Adipose tissue (tissue), 3 donors: ENCODE results near the gene CFAP46. TPM values are rescaled to one million over a fixed set of nuclear protein-coding genes. Genes with fewer than 3 reads are reported as not detected.

Experiments
- H3K27ac ChIP-seq: one replicate; pipeline ENCODE4 v1.5.1; 2013; ENCODE audit warnings: low read depth, low read length
- WGBS, 3 donors: extraction: QIAGEN DNeasy Blood & Tissue Kit; methylation state at CpG; one replicate each; pipeline ENCODE4 v1.1.7; 2013; 5-methylcytosine and 5-hydroxymethylcytosine counted together
- polyA plus RNA-seq, 3 donors: library from polyadenylated mRNA; stranded (reverse); fragments of 200-250 nt; gene quantifications; one replicate each; pipeline ENCODE4 v1.2.3, GENCODE V29; 2013
- donor health status: healthy with polysubstance abuse.
- donor health status: Bipolar disorder and iron deficiency.
- donor health status: healthy.

Gene CFAP46
- polyA plus RNA-seq, 3 donors: 0.13 to 0.38 TPM; not detected in 1

DNA sequence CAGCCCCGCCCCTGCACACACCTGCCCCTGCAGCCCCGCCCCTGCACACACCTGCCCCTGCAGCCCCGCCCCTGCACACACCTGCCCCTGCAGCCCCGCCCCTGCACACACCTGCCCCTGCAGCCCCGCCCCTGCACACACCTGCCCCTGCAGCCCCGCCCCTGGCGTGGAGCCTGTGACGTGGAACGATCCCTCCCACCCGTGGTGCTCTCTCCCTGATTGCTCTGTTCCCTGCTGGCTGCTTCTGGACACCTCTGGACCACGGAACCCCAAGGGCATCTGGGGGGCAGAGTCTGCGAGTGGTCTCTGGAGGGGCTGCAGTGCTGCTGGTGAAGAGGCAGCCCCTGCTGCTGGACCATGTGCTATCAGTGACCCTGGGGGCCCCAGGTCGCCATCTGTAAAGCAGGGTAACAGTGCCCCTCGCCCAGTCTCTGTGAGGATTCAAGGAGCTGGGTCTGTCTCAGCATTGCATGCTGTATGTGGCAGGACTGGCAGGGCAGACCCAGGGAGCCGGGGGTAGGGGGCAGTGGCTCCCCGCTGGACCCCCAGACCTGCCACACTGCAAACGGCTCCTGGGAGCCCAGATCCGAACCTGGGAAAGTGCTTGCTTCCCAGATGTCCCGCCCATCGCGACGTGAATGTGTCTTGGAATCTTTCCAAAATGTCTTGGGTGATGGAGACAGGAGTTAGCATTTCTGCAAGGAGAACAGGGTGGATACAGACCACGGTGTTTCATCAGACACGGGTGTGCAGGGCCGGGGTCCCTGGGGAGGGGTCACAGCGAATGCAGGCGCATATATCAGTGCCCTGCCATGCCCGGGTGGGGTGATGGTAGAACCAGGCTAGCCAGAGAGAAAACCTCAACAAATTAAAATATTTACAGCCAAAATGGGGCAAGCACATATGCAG lies 128.6 kb downstream of the CFAP46 start:
- H3K27ac ChIP-seq: no peak overlapping the region
- WGBS, 3 donors: 57 to 65% (median 60%) methylated on average over 24 of the region's 28 CpGs

- 79 to 91% (median 82%) methylated on average over 10 of the region's 10 CpGs for WGBS, 3 donors
Measured at GRCh38 chr10:132813001-132813401, 129.4 kb downstream of the CFAP46 start.

GRCh38 chr10:132812520-132812919 lies 129.8 kb downstream of the CFAP46 start:
- WGBS, 3 donors: 67 to 77% (median 75%) methylated on average over 11 of the region's 11 CpGs

More at GRCh38 chr10:132813001-132813401, 129.4 kb downstream of the CFAP46 start:
- H3K27ac ChIP-seq: no peak overlapping the region

DNA sequence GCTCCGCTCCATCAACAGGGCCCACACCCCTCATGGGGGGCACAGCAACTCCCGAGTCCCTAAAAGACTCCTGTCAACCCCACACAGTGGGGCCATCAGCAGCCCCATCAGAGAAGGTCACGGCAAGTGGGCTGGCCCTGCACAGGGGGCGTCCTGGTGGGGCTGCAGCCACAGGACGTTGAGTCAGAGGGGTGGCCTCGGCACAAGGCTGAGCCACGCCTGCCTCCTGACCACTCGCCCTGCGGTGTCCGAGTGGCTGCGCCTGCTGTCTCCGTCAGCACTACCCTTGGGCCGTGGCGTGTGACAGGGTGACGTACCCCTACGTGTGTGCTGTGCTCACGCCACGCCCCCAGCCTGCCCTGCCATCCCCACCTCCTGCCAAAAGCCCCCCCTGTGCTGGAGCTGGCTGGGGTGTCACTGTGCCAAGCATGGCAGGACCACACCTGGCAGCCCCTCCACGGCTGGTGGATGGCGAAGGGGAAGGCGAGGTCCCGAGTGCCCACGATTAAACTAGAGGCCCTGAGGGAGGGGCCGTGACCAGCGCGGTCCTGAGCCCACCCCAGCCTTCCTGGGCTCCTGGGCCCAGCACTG lies 130.4 kb downstream of the CFAP46 start:
- H3K27ac ChIP-seq: no peak overlapping the region
- WGBS, 3 donors: 83 to 85% (median 85%) methylated on average over 26 of the region's 26 CpGs

More at GRCh38 chr10:132812520-132812919, 129.8 kb downstream of the CFAP46 start:
- no peak overlapping the region for H3K27ac ChIP-seq

DNA sequence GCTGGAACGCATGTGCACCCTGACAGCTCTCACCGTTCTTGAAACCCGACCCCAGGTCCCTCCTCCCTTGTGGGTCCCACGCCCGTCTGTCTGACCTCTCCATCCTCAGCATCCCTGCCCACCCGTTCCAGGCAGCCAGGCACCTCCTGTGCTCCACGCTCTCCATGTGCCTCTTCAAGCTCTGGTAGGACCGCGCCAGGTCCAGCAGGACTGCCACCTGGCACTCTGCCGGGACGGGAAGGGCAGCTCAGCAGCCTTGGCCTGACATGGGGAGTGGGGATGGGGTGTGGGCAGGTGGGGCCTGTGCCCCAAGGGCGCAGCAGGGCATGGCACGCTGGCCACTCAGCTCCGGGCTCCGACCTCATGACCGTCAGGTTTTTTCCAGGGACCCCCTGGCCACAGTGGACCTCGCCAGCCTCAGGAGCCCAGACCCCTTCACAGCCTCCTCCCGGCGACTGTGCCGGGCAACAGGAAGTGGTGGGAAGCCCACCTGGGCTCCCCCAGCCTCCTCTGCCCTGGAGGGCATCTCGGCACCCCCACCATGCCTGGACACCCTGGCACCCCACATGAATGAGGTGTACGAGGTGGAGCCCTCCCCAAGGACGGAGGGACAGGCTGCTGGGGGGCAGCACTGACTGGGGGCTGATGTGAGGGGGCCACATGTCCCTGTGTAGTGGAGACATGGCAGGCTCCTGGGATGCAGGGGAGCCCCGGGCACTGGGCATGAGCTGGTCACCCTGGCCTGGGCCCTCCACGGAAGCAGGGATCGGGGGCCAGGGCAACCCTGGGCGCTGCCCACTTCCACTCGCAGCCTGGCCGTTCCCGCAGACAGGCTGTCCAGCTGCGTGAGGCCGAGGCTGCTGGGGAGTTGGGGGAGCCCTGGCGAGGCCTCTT lies 131.3 kb downstream of the CFAP46 start:
- no peak overlapping the region for H3K27ac ChIP-seq
- WGBS, 3 donors: 58 to 76% (median 68%) methylated on average over 33 of the region's 33 CpGs

DNA sequence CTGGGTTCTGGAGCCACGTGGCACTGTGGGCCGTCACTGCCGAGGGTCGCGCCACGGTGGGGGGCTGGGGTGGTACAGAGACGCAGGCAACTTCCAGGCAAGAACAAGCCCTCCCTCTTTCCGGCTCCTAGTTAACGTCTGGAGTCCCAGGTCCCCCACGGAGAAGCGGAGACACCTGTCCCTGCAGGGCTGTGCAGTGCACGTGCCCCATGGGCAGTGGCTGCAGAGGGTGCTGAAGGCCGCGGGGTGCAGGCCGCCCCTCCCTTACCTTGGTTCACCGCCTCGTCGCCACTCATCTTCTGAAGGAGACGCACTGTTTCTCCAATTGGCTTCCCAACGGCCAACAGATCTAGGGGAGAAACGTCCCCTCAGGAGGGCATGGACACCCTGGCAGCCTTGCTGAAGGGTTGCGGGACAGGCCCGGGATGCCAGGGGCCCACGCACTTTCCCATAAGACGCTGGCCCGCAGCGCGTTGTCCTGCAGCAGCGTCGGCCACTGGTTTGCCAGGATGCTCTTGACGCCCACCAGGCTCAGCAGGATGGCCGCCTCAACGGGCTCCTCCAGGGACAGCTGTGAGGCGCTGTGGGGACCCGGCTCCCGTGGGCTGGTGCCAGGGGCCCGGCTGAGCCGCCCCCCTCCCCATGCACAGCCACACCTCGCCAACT lies 132.1 kb downstream of the CFAP46 start:
- 77 to 82% (median 82%) methylated on average over 39 of the region's 39 CpGs for WGBS, 3 donors

GRCh38 chr10:132809232-132810140 lies 132.9 kb downstream of the CFAP46 start:
- 67 to 81% (median 78%) methylated on average over 38 of the region's 38 CpGs for WGBS, 3 donors
- no peak overlapping the region for H3K27ac ChIP-seq

More for the DNA sequence above, 132.1 kb downstream of the CFAP46 start:
- H3K27ac ChIP-seq: no peak overlapping the region

DNA sequence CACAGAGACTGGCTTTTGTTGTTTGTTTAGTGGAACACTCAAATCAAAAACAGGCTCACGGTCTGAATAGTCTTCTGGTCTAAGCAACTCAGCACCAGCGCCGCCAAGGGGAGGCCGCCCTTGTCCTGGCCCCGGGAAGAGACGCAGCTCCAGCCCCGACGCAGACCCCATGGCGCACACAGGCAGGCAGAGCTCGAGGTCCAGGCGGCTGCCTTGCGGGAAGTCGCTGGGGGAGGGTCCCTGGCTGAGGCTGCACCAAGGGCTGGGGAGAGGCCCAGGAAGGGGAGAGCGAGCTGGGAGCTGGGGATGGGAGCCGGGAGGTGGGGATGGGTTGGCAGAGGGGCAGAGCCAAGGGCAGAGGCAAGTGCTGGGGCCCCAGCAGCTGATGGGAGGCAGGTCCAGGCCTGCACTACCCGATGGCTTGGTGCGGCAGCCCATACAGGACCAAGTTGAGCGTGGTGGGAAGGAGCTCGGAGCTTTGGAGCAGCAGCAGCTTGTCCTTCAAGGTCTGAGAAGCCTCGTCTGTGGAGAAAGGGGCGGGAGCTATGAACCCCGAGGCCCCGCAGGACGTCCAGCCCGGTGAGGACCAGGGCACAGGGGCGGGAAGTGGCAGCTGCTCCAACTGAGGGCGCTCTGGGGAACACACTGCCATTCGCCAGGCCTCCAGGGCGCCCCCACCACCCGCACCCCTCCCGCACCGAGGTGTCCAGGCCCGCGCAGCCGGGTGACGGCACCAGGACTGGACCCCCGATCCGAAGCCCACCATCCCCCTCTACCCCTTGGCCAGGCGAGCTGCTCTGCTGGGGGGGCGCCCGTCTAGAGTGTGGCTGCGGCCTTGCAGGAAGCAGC lies 133.8 kb downstream of the CFAP46 start:
- no peak overlapping the region for H3K27ac ChIP-seq
- WGBS, 3 donors: 36 to 56% (median 54%) methylated on average over 39 to 42 of the region's 42 CpGs

GRCh38 chr10:132807621-132808049 lies 134.7 kb downstream of the CFAP46 start:
- 87 to 91% (median 89%) methylated on average over 24 to 27 of the region's 27 CpGs for WGBS, 3 donors
- no peak overlapping the region for H3K27ac ChIP-seq

DNA sequence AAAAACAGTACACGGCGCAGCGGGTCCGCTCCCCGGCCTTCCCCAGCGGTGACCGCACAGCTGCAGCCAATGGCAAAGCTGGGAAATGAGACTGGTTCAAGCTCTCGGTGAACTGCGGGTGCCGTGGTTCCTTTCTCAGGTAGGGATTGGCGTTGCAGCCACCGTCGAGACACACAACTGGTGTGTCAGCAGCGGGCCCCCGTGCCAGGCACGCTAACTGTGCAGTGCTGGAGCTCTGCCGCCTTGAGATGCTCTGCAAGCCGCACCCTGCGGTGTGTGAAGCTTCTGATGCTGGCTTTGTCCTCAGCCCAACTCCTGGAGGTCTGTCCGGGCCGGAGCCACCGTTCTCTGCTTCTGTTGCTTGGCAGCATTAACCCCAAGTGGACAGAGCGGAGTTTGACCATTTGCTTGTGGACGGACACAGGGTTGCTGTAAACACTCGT lies 135.8 kb downstream of the CFAP46 start:
- WGBS, 3 donors: 71 to 77% (median 75%) methylated on average over 25 of the region's 25 CpGs
- no peak overlapping the region for H3K27ac ChIP-seq

- WGBS, 3 donors: 33 to 58% (median 46%) methylated on average over 7 of the region's 7 CpGs
- no peak overlapping the region for H3K27ac ChIP-seq
Measured at GRCh38 chr10:132806110-132806509, 136.3 kb downstream of the CFAP46 start.

- WGBS, 3 donors: 33 to 65% (median 44%) methylated on average over 19 to 21 of the region's 21 CpGs
- no peak overlapping the region for H3K27ac ChIP-seq
Measured at GRCh38 chr10:132805599-132805998, 136.8 kb downstream of the CFAP46 start.

DNA sequence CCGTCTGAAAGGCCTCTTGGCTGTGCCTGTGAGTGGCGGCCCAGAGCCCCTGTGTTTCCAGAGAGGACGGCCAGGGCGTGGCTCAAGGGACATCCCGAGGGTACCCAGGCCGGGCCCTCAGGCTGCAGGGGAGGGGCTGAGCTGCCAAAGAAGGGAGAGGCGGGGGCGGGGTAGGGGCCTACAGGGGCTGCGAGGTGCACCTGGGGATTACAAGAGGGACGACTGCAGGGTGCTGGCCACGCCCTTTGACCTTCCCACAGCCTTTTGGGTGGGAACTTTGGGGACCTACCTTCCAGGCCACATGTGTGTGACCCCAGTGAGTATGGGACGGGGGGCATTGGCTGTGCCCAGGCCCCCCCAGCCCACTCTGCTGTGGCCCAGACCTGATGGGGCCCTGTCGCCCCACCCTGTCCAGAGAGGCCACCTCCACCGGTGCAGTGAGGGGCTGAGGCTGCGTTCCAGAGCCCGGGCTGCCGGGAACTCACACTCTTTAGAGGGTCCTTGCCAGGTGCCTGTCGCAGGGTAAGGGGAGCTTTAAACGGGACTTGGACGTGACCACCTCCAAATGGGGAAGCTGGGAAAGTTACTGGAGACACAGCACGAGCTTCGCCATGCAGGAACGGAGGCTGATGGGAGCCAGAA lies 137.5 kb downstream of the CFAP46 start:
- H3K27ac ChIP-seq: no peak overlapping the region
- WGBS, 3 donors: 58 to 74% (median 71%) methylated on average over 22 to 23 of the region's 23 CpGs

- WGBS, 3 donors: 77 to 93% (median 92%) methylated on average over 11 of the region's 11 CpGs
- H3K27ac ChIP-seq: no peak overlapping the region
Measured at GRCh38 chr10:132804287-132804686, 138.1 kb downstream of the CFAP46 start.

DNA sequence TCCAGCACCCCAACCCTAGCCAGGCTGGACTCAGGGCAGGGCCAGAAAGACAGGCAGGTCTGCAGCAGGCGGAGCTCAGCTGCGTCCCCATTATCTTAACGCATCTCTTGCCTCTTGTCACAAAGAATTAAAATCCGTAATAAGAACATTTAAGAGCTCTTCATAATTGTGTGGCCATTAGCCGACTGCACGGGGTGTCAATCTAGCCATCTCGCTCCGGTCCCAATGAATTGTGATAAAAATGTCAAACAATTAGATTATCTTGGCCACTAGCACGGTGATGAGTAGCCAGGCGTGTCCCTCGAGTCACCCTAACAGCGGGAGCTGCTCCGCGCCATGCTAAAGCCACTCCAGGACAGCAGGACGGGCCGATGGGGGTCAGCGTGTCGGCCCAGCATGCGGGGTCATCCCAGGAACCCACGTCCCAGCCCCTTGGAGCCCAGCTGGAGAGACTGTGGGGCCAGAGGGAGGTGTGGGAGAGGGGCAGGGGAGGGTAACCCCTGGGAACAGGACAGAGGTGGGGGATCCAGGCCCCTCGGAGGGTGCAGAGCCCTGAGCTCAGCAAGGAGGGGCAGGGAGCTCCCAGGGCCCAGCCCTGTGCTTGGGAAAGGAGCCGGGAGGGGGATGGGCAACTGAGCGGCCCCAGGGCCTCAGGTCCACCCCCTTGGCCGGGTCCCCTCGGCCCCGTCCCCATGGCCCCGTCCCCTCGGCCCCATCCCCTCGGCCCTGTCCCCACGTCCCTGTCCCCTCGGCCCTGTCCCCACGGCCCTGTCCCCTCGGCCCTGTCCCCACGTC lies 138.8 kb downstream of the CFAP46 start:
- WGBS, 3 donors: 78 to 88% (median 81%) methylated on average over 27 to 34 of the region's 34 CpGs
- H3K27ac ChIP-seq: no peak overlapping the region
